EL (cell line): Measurements from ENCODE around the gene ZNF169.
A peak's percentile ranks its signal among the peaks of the same experiment; 100 is the strongest.
"Not testable (repeated sequence)": the region's sequence is repeated elsewhere in the genome, so short reads cannot be mapped to it uniquely, and the experiment has no call there.

Experiments
- DNase-seq: peaks from one replicate; pipeline ENCODE4 v3.0.0-alpha.2; 2016

Gene ZNF169

GRCh38 chr9:94287877-94288513, 28.9 kb downstream of the ZNF169 start:
- DNase-seq, result no peak

GRCh38 chr9:94289691-94290090, 30.6 kb downstream of the ZNF169 start:
- peak; percentile 48 for DNase-seq

- no peak for DNase-seq
These were observed 40.0 kb downstream of the ZNF169 start for GRCh38 chr9:94298949-94299599.

GRCh38 chr9:94300470-94301301, 41.6 kb downstream of the ZNF169 start:
- no peak for DNase-seq

GRCh38 chr9:94301583-94301982, 42.5 kb downstream of the ZNF169 start:
- DNase-seq, result no peak

GRCh38 chr9:94302426-94302825, 43.3 kb downstream of the ZNF169 start:
- DNase-seq, result no peak

GRCh38 chr9:94303321-94303720, 44.2 kb downstream of the ZNF169 start:
- no peak for DNase-seq

GRCh38 chr9:94315034-94315984, 56.2 kb downstream of the ZNF169 start:
- DNase-seq, result not testable (repeated sequence)

GRCh38 chr9:94316236-94316635, 57.1 kb downstream of the ZNF169 start:
- DNase-seq, result not testable (repeated sequence)

- DNase-seq, result not testable (repeated sequence)
These were observed 59.0 kb downstream of the ZNF169 start for GRCh38 chr9:94317949-94318657.

- DNase-seq, result not testable (repeated sequence)
These were observed 63.3 kb downstream of the ZNF169 start for GRCh38 chr9:94322342-94322940.

- not testable (repeated sequence) for DNase-seq
These were observed 64.2 kb downstream of the ZNF169 start for GRCh38 chr9:94323153-94323798.

GRCh38 chr9:94325583-94325982, 66.5 kb downstream of the ZNF169 start:
- not testable (repeated sequence) for DNase-seq

GRCh38 chr9:94328544-94328943, 69.4 kb downstream of the ZNF169 start, which contains the start of gene NUTM2F:
Gene NUTM2F (minus strand): TSS chr9:94328644. CDS start chr9:94328623, 21 bp downstream.
- not testable (repeated sequence) for DNase-seq

GRCh38 chr9:94336445-94336844, 77.3 kb downstream of the ZNF169 start:
- DNase-seq, result not testable (repeated sequence)

- not testable (repeated sequence) for DNase-seq
These were observed 79.6 kb downstream of the ZNF169 start for GRCh38 chr9:94338723-94339122.

GRCh38 chr9:94339657-94340056, 80.6 kb downstream of the ZNF169 start:
- not testable (repeated sequence) for DNase-seq

- not testable (repeated sequence) for DNase-seq
These were observed 81.7 kb downstream of the ZNF169 start for GRCh38 chr9:94340750-94341149.

GRCh38 chr9:94341703-94342102, 82.6 kb downstream of the ZNF169 start:
- not testable (repeated sequence) for DNase-seq

GRCh38 chr9:94347451-94347850, 88.4 kb downstream of the ZNF169 start:
- DNase-seq, result not testable (repeated sequence)

GRCh38 chr9:94348754-94349153, 89.7 kb downstream of the ZNF169 start:
- not testable (repeated sequence) for DNase-seq
